GM19238 (cell line): Measurements from ENCODE around the gene PRDX4.
"Not testable (repeated sequence)": the region's sequence is repeated elsewhere in the genome, so short reads cannot be mapped to it uniquely, and the experiment has no call there.

Experiments used
- DNase-seq: peaks from one replicate; pipeline ENCODE4 v3.0.0; 2011; ENCODE audit warnings: low spot score; ENCODE audit not compliant: insufficient read length

PRDX4 gene

GRCh38 chrX:23670528-23670927, 3.2 kb downstream of the PRDX4 start:
- DNase-seq, result no peak

GRCh38 chrX:23673108-23673507, 5.8 kb downstream of the PRDX4 start:
- DNase-seq, result no peak

- DNase-seq, result not testable (repeated sequence)
These were observed 9.2 kb downstream of the PRDX4 start for GRCh38 chrX:23676486-23676885.

- no peak for DNase-seq
These were observed 24.9 kb downstream of the PRDX4 start for GRCh38 chrX:23692166-23692565.

- DNase-seq, result peak; percentile 23
These were observed 27.3 kb downstream of the PRDX4 start for GRCh38 chrX:23694606-23695005.

GRCh38 chrX:23699636-23700194, 32.4 kb downstream of the PRDX4 start:
- peak; percentile 18 for DNase-seq

GRCh38 chrX:23704673-23705206, 37.4 kb downstream of the PRDX4 start:
- DNase-seq, result no peak

- DNase-seq, result no peak
These were observed 37.9 kb downstream of the PRDX4 start for GRCh38 chrX:23705235-23705634.

- no peak for DNase-seq
These were observed 52.9 kb downstream of the PRDX4 start for GRCh38 chrX:23720117-23720677.

- DNase-seq, result no peak
These were observed 58.9 kb downstream of the PRDX4 start for GRCh38 chrX:23726191-23726590.

GRCh38 chrX:23727206-23727605, 59.9 kb downstream of the PRDX4 start:
- DNase-seq, result no peak

GRCh38 chrX:23729214-23729613, 61.9 kb downstream of the PRDX4 start:
- no peak for DNase-seq

GRCh38 chrX:23731951-23732350, 64.7 kb downstream of the PRDX4 start:
- no peak for DNase-seq

GRCh38 chrX:23732704-23733103, 65.4 kb downstream of the PRDX4 start:
- peak; percentile 15 for DNase-seq
